ENCODE data around the gene CARD11.

CARD11 gene

DNA sequence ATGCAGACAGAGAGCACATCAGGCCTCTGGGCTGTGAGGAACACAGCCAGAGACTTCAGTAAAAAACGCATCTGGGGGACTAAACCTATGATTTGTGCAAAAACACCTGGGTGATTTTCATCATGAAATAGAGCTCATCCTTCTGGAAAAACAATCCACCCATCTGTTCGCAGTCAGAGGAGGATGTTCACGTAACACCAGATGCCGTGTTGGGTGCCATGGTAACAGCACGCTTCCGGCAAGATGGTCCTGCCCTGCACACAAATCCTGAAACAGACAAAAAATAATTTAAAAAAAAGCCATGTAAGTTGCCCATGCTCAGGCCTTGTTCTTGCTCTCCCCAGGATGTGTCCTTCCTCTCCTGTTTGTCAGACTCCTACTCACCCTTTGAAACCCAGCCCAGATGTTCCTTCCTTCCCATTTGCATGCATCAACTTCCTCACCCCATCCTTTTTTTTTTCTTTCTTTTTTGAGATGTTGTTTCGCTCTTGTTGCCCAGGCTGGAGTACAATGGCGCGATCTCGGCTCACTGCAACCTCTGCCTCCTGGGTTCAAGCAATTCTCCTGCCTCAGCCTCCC, 171.3 kb downstream of the CARD11 start:
- DNase-seq (ENCODE audit: low spot score), result no peak

DNA sequence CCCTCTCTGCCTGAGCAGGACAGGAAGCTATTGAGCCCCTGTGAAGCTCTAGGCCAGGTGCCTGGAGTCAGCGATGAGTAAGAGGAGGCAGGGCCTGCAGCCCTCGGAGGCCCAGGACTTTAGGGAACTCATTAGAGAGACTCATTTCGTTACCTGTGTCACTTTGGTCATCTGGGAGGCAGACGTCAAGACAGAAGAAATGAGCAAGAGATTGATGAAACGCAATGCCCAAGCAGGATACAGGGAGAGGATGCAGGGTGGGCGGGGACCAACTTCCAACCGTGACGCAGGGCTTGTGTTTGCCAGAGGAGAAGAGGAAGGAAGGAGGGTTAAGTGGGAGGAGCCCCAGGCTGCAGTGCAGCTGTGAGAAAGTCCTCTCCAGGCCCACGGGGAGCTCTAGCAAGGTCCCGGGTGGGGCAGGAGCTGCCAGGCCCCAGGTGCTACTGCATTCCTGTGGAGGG, 173.2 kb downstream of the CARD11 start:
- DNase-seq (ENCODE audit: low spot score), result no peak

DNA sequence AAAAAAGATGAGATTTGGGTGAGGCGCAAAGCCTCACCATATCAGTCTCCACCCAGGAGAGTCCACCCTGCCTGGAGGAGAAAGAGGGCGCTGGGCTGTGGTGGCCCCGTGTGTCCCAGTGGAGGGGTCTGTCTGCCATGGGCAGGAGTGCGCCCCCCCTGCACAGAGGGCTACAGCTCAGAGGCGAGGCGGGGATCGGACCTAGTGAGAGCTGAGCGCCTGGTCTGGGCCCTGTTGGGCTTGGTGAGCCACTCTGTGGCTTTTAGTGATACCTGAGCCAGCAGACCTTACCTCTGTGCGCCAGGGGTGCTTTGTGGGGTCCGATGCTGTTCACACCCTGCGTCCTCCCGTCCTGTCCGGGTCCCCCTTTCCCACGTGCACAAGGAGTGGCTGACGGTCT, 173.7 kb downstream of the CARD11 start:
- DNase-seq (ENCODE audit: low spot score), result no peak

DNA sequence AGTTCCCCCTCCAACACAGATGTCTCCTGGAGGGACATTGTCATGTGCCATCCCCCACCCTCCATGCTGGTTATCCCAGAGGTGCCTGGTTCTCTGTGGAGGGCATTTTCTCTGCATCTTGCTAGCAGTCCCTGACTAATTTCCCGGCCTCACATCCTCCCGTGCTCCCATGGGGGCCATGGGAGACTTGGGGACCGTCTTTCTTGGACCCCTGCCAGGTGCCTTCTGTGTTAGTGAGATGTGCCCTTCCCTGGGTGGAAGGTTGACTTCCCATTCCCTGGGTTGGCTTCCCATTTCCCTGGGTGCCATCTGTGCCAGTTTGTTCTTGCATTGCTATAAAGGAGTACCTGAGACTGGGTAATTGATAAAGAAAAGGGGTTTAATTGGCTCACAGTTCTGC, 177.1 kb downstream of the CARD11 start:
- DNase-seq (ENCODE audit: low spot score), result no peak

DNA sequence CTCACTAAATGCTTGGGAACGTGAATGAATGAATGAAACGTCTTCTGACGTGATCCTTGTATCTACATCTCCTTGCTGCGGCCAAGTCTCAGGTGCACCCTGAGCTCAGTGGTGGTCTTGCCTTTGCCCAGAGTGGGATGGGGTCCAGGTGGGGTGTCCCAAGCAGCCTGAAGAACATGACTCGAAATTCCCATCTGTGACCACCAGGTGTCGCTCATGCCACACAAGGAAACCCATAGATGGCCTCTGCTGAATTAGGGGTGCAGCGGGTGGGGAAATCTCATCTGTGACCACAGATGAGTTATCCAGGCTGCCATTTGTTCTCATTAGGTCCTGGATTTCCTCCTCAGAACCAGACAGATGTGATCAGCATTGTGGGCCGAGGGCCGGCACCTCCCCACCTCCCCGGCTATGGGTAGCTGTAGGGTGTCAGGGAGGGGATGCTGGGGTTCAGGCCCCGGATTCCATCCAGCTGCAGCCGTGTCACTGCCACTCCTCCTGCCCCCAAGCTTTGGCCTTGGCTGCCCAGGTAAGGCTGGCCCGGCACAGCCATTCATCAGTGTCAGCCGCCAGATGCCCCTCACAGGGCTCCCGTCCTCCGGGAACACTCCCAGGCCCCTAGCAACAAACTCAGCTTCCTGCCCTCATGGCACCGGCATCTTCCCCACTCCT, 178.5 kb downstream of the CARD11 start:
- DNase-seq (ENCODE audit: low spot score), result peak; percentile 55

DNA sequence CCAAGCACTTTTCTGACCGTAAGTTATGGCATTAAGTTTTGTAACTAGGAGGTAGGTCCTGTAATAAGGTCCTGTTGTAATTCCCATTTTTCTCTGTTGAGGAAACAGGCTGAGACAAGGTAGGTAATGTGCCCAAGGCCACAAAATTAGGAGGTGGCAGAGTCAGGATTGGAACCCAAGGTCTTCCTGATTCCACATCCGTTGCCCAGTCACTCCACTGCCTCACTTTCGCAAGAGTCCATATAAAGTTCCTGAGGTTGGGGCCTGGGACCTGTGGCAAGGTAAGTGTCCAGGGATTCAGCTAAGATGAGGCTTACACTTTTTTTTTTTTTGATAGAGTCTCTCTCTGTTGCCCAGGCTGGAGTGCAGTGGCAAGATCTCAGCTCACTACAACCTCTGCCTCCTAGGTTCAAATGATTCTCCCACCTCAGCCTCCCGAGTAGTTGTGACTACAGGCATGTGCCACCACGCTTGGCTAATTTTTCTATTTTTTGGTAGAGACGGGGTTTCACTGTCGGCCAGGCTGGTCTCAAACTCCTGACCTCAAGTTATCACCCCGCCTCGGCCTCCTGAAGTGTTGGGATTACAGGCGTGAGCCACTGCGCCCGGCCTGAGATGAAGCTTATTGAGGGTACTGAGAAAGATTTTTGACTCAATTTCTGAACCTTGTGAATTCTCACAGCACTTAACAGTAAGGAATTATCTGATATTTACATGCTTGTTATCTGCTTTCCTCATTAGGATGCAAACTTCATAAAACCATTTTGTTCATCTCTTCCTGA, 179.3 kb downstream of the CARD11 start:
- no peak for DNase-seq (ENCODE audit: low spot score)

DNA sequence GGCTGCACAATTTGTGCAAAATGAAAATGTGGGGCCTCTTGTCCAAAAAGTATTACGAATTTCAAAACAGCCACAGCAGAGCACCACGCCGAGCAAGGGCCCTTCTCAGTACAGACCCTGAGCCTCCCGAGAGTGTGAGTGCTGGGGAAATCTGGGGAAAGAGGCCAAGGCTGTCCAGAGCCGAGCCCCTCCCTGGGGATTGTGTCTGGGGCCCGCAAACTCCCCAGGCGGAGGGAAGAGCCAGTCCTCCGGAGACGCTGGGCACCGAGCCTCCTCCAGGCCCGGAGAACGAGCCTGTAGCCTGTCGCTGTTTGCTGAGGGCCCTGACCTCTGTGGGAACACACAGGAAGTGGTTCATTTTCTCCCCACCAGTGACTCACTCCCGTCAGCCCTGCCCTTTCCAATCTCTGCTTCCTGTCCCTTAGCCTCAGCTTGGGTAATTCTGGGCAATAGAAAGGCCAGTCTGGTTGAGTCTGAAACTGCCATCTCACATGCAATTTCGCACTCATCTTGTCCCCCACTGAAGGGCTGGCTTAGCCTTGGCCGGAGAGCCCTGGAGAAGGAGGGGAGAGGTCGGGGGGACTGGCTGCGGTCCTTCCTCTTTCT, 180.1 kb downstream of the CARD11 start:
- DNase-seq (ENCODE audit: low spot score), result peak; percentile 79

DNA sequence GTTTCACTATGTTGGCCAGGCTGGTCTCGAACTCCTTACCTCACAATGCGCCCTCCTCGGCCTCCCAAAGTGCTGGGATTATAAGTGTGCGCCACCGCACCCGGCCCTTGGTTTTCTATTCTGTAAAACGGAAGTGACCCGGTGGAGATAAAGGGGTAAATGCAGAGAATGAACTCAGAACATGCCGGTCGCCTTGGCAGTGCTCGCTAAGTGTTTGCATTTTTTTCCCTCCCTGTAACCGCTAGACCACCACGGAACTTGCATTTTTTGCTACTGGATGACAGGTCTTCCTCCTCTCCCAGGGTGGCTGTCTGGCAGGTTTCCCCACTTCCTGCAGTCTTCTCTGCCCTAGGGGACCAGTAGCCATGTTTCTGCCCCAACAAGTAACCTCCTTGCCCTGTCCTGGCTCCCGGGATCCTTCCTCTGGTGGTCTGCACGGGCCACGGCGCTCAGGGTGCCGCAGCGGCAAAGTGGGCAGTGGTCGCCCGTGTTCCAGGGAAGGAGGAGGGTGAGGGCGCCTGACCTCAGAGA, 180.8 kb downstream of the CARD11 start:
- no peak for DNase-seq (ENCODE audit: low spot score)

DNA sequence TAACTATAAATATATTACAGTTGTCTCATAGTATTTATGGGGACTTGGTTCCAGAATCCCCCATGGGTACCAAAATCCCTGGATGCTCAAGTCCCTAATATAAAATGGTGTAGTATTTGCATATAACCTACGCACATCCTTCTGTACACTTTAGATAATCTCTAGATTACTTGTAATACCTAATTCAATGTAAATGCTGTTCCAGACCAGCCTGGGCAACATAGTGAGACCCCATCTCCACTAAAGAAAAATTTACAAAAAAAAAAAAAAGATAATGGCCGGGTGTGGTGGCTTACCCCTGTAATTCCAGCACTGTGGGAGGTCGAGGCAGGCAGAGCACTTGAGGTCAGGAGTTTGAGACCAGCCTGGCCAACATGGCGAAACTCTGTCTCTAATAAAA, 182.2 kb downstream of the CARD11 start:
- no peak for DNase-seq (ENCODE audit: low spot score)

DNA sequence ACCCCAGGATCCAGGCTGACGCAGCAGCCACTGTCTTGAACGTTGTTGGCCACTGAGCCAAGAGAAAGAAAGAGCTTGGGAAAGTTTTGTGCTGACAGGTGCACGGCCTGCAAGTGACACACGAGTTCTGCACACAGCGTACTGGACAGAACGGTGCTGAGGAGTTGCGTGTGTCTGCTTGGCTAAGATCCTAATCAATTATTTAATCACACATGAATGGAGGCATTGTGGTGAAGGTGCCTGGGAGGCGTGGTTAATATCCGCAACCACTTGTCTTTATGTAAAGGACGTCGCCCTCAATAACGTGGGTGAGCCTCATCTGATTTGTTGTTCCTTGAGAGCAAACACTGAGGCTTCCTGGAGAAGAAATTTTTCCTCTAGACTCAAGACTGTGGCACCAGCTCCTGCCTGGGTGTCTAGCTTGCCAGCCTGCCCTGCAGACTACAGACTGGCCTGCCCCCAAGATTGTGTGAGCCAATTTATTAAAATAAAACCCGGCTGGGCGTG, 183.0 kb downstream of the CARD11 start:
- DNase-seq (ENCODE audit: low spot score), result no peak

DNA sequence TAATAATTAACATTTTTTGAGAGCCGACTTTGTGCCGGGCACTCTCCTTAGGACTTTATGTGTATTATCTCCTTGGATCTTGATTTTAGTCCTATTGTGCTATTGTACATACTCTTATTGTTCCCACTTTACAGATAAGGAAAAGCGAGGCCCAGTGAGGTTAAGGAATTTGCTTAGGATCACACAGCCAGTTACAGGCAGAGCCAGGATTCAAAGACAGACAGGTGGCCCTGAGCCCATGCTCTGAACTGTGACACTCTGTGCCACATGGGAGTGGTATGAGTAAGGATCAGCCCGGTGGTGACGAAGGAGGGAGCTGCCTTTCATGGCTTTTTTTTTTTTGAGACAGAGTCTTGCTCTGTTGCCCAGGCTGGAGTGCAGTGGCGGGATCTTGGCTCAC, 183.7 kb downstream of the CARD11 start:
- DNase-seq (ENCODE audit: low spot score), result no peak

DNA sequence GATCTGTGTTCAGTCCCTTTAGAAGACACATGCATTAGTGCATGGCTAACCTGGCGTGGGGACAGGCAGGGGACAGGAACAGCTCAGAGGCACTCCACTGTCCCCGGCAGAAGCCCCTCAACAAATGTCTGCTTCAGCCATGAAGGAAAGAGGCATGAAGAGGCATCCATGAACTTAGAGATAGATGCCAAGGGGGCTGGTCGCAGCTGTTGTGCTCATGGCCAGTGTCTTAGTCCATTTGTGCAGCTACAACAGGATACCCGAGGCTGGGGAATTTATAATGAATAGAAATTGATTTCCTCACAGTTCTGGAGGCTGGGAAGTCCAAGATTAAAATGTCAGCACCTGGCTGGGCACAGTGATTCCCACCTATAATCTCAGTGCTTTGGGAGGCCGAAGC, 185.0 kb downstream of the CARD11 start:
- DNase-seq (ENCODE audit: low spot score), result no peak

DNA sequence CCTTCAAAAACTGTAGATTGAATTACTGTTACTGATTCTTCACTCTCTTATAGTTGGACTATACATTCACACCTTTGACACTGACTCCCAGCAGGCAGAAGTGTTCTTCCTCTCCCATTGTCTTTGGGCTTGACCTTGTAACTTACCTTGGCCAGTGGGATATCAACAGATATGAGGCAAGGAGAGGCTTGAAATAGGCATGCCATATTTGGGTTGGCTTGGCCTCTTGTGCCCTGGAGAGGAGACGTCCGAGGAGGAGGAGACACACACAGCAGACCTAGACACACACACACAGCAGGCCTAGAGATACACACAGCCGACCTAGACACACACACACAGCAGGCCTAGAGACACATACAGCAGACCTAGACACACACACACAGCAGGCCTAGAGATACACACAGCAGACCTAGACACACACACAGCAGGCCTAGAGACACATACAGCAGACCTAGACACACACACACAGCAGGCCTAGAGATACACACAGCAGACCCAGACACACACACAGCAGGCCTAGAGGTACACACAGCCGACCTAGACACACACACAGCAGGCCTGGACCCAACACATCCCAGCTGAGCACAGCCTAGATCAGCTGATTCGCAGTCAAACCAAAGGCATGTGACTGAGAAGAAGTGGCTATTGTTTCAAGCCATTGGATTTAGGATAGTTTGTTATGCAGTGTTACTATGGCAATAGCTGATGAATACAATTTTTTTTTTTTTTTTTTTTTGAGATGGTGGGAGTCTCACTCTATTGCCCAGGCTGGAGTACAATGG, 187.1 kb downstream of the CARD11 start:
- DNase-seq (ENCODE audit: low spot score), result no peak

Data from LoVo (cell line).